Endothelial cell (in vitro differentiated cells): ENCODE data around the gene CD8B. TPM values are rescaled to one million over a fixed set of nuclear protein-coding genes. Genes with fewer than 3 reads are reported as not detected.
A peak's percentile ranks its signal among the peaks of the same experiment; 100 is the strongest.

ENCODE experiments used
- DNase-seq: peaks from one replicate; pipeline ENCODE4 v3.0.0; 2021; ENCODE audit warnings: low spot score
- H3K27ac Mint-ChIP-seq: one replicate; pipeline ENCODE4 v1.8.0; 2021; ENCODE audit warnings: mixed read lengths, inconsistent platforms; ENCODE audit not compliant: unreplicated experiment
- H3K27me3 Mint-ChIP-seq: one replicate; pipeline ENCODE4 v1.8.0; 2021; ENCODE audit warnings: mild to moderate bottlenecking, moderate library complexity, mixed read lengths, inconsistent platforms; ENCODE audit not compliant: unreplicated experiment
- H3K36me3 Mint-ChIP-seq: one replicate; pipeline ENCODE4 v1.8.0; 2021; ENCODE audit warnings: mild to moderate bottlenecking, low read depth, mixed read lengths, inconsistent platforms; ENCODE audit not compliant: unreplicated experiment
- H3K4me1 Mint-ChIP-seq: one replicate; pipeline ENCODE4 v1.8.0; 2021; ENCODE audit warnings: mild to moderate bottlenecking, mixed read lengths, inconsistent platforms; ENCODE audit not compliant: unreplicated experiment
- H3K4me3 Mint-ChIP-seq: one replicate; pipeline ENCODE4 v1.8.0; 2021; ENCODE audit warnings: mild to moderate bottlenecking, mixed read lengths, inconsistent platforms; ENCODE audit not compliant: unreplicated experiment
- H3K9me3 Mint-ChIP-seq: one replicate; pipeline ENCODE4 v1.8.0; 2021; ENCODE audit warnings: mixed read lengths, inconsistent platforms; ENCODE audit not compliant: unreplicated experiment
- CTCF ChIP-seq: fragments of 200-600 bp; sonication (generic); IDR thresholded peaks from one replicate; pipeline ENCODE4 v1.5.0; 2021; ENCODE audit warnings: antibody characterized with exemption; ENCODE audit not compliant: unreplicated experiment
- total RNA-seq: library from RNA; stranded (reverse); fragmentation: NEBNext Ultra II Directional; extraction: Animal tissue kit (Norgen Biotek cat#: 25700); gene quantifications from one replicate; pipeline ENCODE4 v1.2.1, GENCODE V29; 2021; ENCODE audit not compliant: unreplicated experiment

Gene CD8B
- total RNA-seq, 1 donor from 2014 or later = not detected

- H3K4me1 Mint-ChIP-seq = peaks cover 5% of the 10 kb centered on the region
- H3K27me3 Mint-ChIP-seq = peaks cover 14% of the 10 kb centered on the region
- no peak overlapping the region for H3K27ac Mint-ChIP-seq
- TF ChIP-seq CTCF = no peak
- H3K4me3 Mint-ChIP-seq = peak overlapping the region; percentile 96
- no peaks in the 10 kb centered on the region for H3K36me3 Mint-ChIP-seq
- H3K9me3 Mint-ChIP-seq = no peaks in the 10 kb centered on the region
- peak; percentile 49 for DNase-seq
These were observed 54.0 kb downstream of the CD8B start for GRCh38 chr2:86807468-86808275.

- DNase-seq = no peak
- TF ChIP-seq CTCF = no peak
- Mint-ChIP-seq H3K27me3 (peaks cover 14% of the 10 kb centered on the region), H3K36me3 (no peaks in the 10 kb centered on the region), H3K4me3 (peak overlapping the region; percentile 96), H3K27ac (no peak overlapping the region), H3K4me1 (peaks cover 5% of the 10 kb centered on the region), H3K9me3 (no peaks in the 10 kb centered on the region)
These were observed 54.6 kb downstream of the CD8B start for GRCh38 chr2:86807133-86807467.

DNA sequence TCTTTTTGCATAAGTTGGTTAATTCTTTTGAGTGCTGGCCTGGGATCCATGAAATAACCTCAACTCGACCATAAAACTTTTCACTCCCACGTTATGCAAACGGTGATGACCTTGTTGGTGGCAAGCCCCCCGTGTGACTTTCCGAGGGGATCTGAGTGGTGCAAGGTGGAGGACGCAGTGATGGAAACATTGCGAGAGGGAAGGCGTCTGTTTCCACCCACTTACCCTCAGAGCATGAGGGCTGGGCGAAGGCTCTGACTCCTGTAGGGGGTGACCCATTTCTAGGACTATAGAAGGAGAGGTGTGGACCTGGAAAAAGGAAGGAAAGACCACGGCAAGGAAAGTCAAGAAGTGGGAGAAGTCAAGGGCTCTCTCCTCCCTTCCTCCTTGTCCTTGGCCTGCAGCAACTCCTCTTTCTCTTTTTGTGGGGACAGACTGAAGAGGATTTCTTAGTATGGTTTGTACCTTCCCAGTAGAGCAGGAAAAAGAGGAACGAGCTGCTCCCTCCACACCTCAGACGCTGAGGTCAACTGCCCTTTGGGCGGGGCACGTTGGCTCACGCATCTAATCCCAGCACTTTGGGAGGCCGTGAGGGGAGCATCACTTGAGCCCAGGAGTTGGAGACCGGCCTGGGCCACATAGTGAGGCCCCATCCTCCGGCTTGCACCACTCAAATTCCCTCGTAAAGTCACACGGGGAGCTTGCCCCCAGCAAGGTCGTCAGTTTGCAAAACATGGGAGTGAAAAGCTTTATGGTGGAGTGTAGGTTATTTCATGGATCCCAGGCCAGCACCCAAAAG lies 55.4 kb downstream of the CD8B start:
- no peaks in the 10 kb centered on the region for H3K36me3 Mint-ChIP-seq
- peak overlapping the region; percentile 56 for H3K4me3 Mint-ChIP-seq
- H3K4me1 Mint-ChIP-seq = peaks cover 5% of the 10 kb centered on the region
- no peak for TF ChIP-seq CTCF
- H3K9me3 Mint-ChIP-seq = no peaks in the 10 kb centered on the region
- DNase-seq = no peak
- H3K27me3 Mint-ChIP-seq = peaks cover 14% of the 10 kb centered on the region
- H3K27ac Mint-ChIP-seq = no peak overlapping the region

- Mint-ChIP-seq H3K9me3 (peaks cover 12% of the 10 kb centered on the region), H3K4me1 (no peaks in the 10 kb centered on the region), H3K36me3 (peaks cover 6% of the 10 kb centered on the region), H3K27ac (no peak overlapping the region), H3K27me3 (no peaks in the 10 kb centered on the region), H3K4me3 (no peak overlapping the region)
- no peak for TF ChIP-seq CTCF
- DNase-seq = no peak
These were observed 60.7 kb downstream of the CD8B start for GRCh38 chr2:86800856-86801567.
